NCI-H748 treated with DMSO at 0.1 percent for 48 hours (cell line): ENCODE measurements around the gene LCP2.
"Not testable (repeated sequence)": the region's sequence is repeated elsewhere in the genome, so short reads cannot be mapped to it uniquely, and the experiment has no call there.

Experiments used
- DNase-seq: peaks from one replicate; lab custom pipeline; 2025; lab: John Stamatoyannopoulos, UW

The LCP2 gene

GRCh38 chr5:170248172-170248930, 49.2 kb downstream of the LCP2 start:
- no peak for DNase-seq

- no peak for DNase-seq
These were observed 50.2 kb downstream of the LCP2 start for GRCh38 chr5:170247363-170247762.

GRCh38 chr5:170246126-170246870, 51.3 kb downstream of the LCP2 start:
- DNase-seq = no peak

GRCh38 chr5:170245436-170245835, 52.1 kb downstream of the LCP2 start:
- DNase-seq = not testable (repeated sequence)

GRCh38 chr5:170238456-170239196, 59.0 kb downstream of the LCP2 start:
- no peak for DNase-seq

GRCh38 chr5:170235876-170236864, 61.4 kb downstream of the LCP2 start:
- no peak for DNase-seq

- no peak for DNase-seq
These were observed 64.2 kb downstream of the LCP2 start for GRCh38 chr5:170233358-170233892.

GRCh38 chr5:170232786-170233185, 64.8 kb downstream of the LCP2 start, which contains the start of gene C5orf58:
Gene C5orf58 (plus strand): TSS chr5:170232985. CDS start chr5:170234977, 1,992 bp downstream.
- DNase-seq = no peak

GRCh38 chr5:170228762-170229435, 68.7 kb downstream of the LCP2 start:
- DNase-seq = no peak

GRCh38 chr5:170226661-170227060, 70.9 kb downstream of the LCP2 start:
- DNase-seq = no peak

- DNase-seq = no peak
These were observed 71.4 kb downstream of the LCP2 start for GRCh38 chr5:170226129-170226615.

- peak; percentile 61 for DNase-seq
These were observed 72.0 kb downstream of the LCP2 start for GRCh38 chr5:170225326-170226128.

- DNase-seq = no peak
These were observed 73.7 kb downstream of the LCP2 start for GRCh38 chr5:170223906-170224305.

GRCh38 chr5:170223360-170223759, 74.2 kb downstream of the LCP2 start:
- DNase-seq = no peak

GRCh38 chr5:170221327-170221741, 76.2 kb downstream of the LCP2 start:
- DNase-seq = peak; percentile 58

GRCh38 chr5:170220191-170220590, 77.4 kb downstream of the LCP2 start:
- DNase-seq = no peak

- DNase-seq = no peak
These were observed 78.0 kb downstream of the LCP2 start for GRCh38 chr5:170219615-170220014.

GRCh38 chr5:170218726-170219125, 78.9 kb downstream of the LCP2 start:
- no peak for DNase-seq

GRCh38 chr5:170217831-170218230, 79.7 kb downstream of the LCP2 start:
- DNase-seq = no peak
